HFF-Myc (cell line): Measurements from ENCODE around the gene DUS1L.

Experiments used
- DNase-seq: peaks from one replicate; pipeline ENCODE4 v3.0.0-alpha.2; 2011; ENCODE audit warnings: low read depth; ENCODE audit errors: extremely low read depth
- H3K4me3 ChIP-seq: replicated peaks from 2 replicates; pipeline ENCODE4 v1.5.1; 2011; ENCODE audit warnings: low read depth, mild to moderate bottlenecking, control low read depth, low read length
- CTCF ChIP-seq: IDR thresholded peaks from 2 replicates; pipeline ENCODE4 v1.5.1; 2012; ENCODE audit warnings: mild to moderate bottlenecking, low read depth, low read length, control low read depth; ENCODE audit errors: missing control alignments

The DUS1L gene

GRCh38 chr17:82053556-82054263, 11.9 kb downstream of the DUS1L start:
- TF ChIP-seq CTCF = no peak
- peak overlapping the region; percentile 87 for H3K4me3 ChIP-seq
- no peak for DNase-seq

- no peak for DNase-seq
- peak overlapping the region; percentile 87 for H3K4me3 ChIP-seq
- TF ChIP-seq CTCF = no peak
These were observed 12.5 kb downstream of the DUS1L start for GRCh38 chr17:82053130-82053529.

- DNase-seq = no peak
- no peak for TF ChIP-seq CTCF
- H3K4me3 ChIP-seq = peak overlapping the region; percentile 87
These were observed 13.0 kb downstream of the DUS1L start for GRCh38 chr17:82052638-82053059.

- DNase-seq = no peak
- TF ChIP-seq CTCF = no peak
- H3K4me3 ChIP-seq = peak within 1 kb of the TSS; percentile 87
These were observed 13.6 kb downstream of the DUS1L start, which contains the start of the genes GPS1 and RFNG for GRCh38 chr17:82051776-82052637. GPS1 (plus strand) TSS chr17:82051898; CDS start chr17:82051932, 34 bp downstream. RFNG (minus strand) TSS chr17:82051811; CDS start chr17:82051766, 45 bp downstream.

- no peak for DNase-seq
- peak overlapping the region; percentile 87 for H3K4me3 ChIP-seq
- TF ChIP-seq CTCF = no peak
These were observed 14.6 kb downstream of the DUS1L start for GRCh38 chr17:82050761-82051641.

GRCh38 chr17:82050152-82050760, 15.3 kb downstream of the DUS1L start:
- H3K4me3 ChIP-seq = peak overlapping the region; percentile 87
- no peak for DNase-seq
- TF ChIP-seq CTCF = no peak
